SK-N-SH treated with all-trans-retinoic acid at 6 μM for 48 hours (cell line): ENCODE measurements around the gene RBM18.

Experiments
- ATAC-seq: fragments of 200-7000 bp; cut with Tn5 transposase; 3 replicates; pipeline ENCODE4 v1.9.1; 2020; ENCODE audit warnings: mild to moderate bottlenecking, moderate library complexity
- ARNTL ChIP-seq: fragments of 450-650 bp; formaldehyde crosslinking; IDR thresholded peaks from 2 replicates; pipeline ENCODE4 v1.5.0; 2020; ENCODE audit warnings: low read depth, mild to moderate bottlenecking, moderate library complexity, borderline replicate concordance
- BACH2 ChIP-seq: fragments of 250-450 bp; sonication (Bioruptor Pico); IDR thresholded peaks from 2 replicates; pipeline ENCODE4 v1.9.0; 2021; ENCODE audit warnings: mild to moderate bottlenecking, borderline replicate concordance
- CSDC2 ChIP-seq: fragments of 250-450 bp; sonication (Bioruptor Pico); IDR thresholded peaks from 2 replicates; pipeline ENCODE4 v1.5.0; 2020; ENCODE audit warnings: mild to moderate bottlenecking, moderate library complexity
- ESRRG ChIP-seq: fragments of 250-450 bp; sonication (Bioruptor Pico); IDR thresholded peaks from 2 replicates; pipeline ENCODE4 v1.6.1; 2021; ENCODE audit warnings: mild to moderate bottlenecking
- GLIS3 ChIP-seq: fragments of 250-450 bp; sonication (Bioruptor Pico); IDR thresholded peaks from 2 replicates; pipeline ENCODE4 v1.5.0; 2020; ENCODE audit warnings: mild to moderate bottlenecking, moderate library complexity
- ISL1 ChIP-seq: fragments of 250-450 bp; sonication (Bioruptor Pico); IDR thresholded peaks from 2 replicates; pipeline ENCODE4 v2.1.2; 2022; ENCODE audit warnings: mild to moderate bottlenecking, moderate library complexity
- OSR1 ChIP-seq: fragments of 250-450 bp; sonication (Bioruptor Pico); IDR thresholded peaks from 2 replicates; pipeline ENCODE4 v1.8.0; 2022; ENCODE audit warnings: moderate library complexity, mild to moderate bottlenecking, inconsistent platforms
- PPARA ChIP-seq: fragments of 250-450 bp; sonication (Bioruptor Pico); IDR thresholded peaks from 2 replicates; pipeline ENCODE4 v1.5.0; 2020; ENCODE audit warnings: mild to moderate bottlenecking, borderline replicate concordance
- RARB ChIP-seq: fragments of 250-450 bp; sonication (Bioruptor Pico); IDR thresholded peaks from 2 replicates; pipeline ENCODE4 v1.8.0; 2021; ENCODE audit warnings: mild to moderate bottlenecking, moderate library complexity
- SNAI2 ChIP-seq: fragments of 250-450 bp; sonication (Bioruptor Pico); IDR thresholded peaks from 2 replicates; pipeline ENCODE4 v1.5.0; 2020; ENCODE audit warnings: mild to moderate bottlenecking, moderate library complexity
- TCF4 ChIP-seq: fragments of 250-450 bp; sonication (Bioruptor Pico); IDR thresholded peaks from 2 replicates; pipeline ENCODE4 v1.8.0; 2021; ENCODE audit warnings: mild to moderate bottlenecking, moderate library complexity, borderline replicate concordance
- ZC3H10 ChIP-seq: fragments of 250-450 bp; sonication (Bioruptor Pico); IDR thresholded peaks from 2 replicates; pipeline ENCODE4 v1.5.1; 2021; ENCODE audit warnings: mild to moderate bottlenecking, moderate library complexity
- ZNF565 ChIP-seq: fragments of 450-650 bp; formaldehyde crosslinking; conservative IDR thresholded peaks from 2 replicates; pipeline ENCODE4 v1.5.0; 2020; ENCODE audit warnings: low read depth, mild to moderate bottlenecking, moderate library complexity
- ZNF70 ChIP-seq: fragments of 450-650 bp; formaldehyde crosslinking; IDR thresholded peaks from 2 replicates; pipeline ENCODE4 v1.5.0; 2020; ENCODE audit warnings: mild to moderate bottlenecking, moderate library complexity
- TF ChIP-seq, protein P1 (sequence below): fragments of 250-450 bp; sonication (Bioruptor Pico); IDR thresholded peaks from 2 replicates; pipeline ENCODE4 v1.5.0; 2020; ENCODE audit warnings: mild to moderate bottlenecking, moderate library complexity
- TF ChIP-seq, protein P2 (sequence below): fragments of 250-450 bp; sonication (Bioruptor Pico); IDR thresholded peaks from 2 replicates; pipeline ENCODE4 v1.5.1; 2021; ENCODE audit warnings: mild to moderate bottlenecking, moderate library complexity
- TF ChIP-seq, protein P3 (sequence below): fragments of 250-450 bp; sonication (Bioruptor Pico); IDR thresholded peaks from 2 replicates; pipeline ENCODE4 v1.8.0; 2020; ENCODE audit warnings: mild to moderate bottlenecking, moderate library complexity, borderline replicate concordance
- TF ChIP-seq, protein P4 (sequence below): fragments of 250-450 bp; sonication (Bioruptor Pico); IDR thresholded peaks from 2 replicates; pipeline ENCODE4 v1.8.0; 2021; ENCODE audit warnings: low read depth, mild to moderate bottlenecking, moderate library complexity, borderline replicate concordance

Gene RBM18

DNA sequence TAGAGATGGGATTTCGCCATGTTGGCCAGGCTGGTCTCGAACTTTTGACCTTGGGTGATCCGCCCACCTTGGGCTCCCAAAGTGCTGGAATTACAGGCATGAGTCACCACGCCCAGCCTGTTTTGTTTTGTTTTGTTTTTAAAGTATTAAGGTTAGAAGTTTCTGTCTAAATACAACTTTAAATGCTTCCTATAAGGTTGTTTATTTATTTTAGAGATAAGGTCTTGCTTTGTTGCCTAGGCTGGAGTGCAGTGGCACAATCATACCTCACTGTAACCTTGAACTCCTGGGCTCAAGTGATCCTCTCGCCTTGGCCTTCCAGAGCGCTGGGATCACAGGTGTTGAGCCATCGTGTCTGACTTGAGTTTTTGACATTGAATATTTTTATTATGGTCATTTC lies 11.5 kb upstream of the RBM18 start:
- ATAC-seq, result no peak
- TF ChIP-seq ZNF70 (no peak), OSR1 (CRISPR knock-in tag) (no peak), CSDC2 (CRISPR knock-in tag) (no peak), PPARA (CRISPR knock-in tag) (no peak), ZNF565 (no peak), GLIS3 (CRISPR knock-in tag) (no peak), BACH2 (CRISPR knock-in tag) (no peak), ARNTL (no peak), SNAI2 (CRISPR knock-in tag) (no peak), TCF4 (no peak), ESRRG (CRISPR knock-in tag) (no peak), ISL1 (no peak)
- TF ChIP-seq, protein P1, sequence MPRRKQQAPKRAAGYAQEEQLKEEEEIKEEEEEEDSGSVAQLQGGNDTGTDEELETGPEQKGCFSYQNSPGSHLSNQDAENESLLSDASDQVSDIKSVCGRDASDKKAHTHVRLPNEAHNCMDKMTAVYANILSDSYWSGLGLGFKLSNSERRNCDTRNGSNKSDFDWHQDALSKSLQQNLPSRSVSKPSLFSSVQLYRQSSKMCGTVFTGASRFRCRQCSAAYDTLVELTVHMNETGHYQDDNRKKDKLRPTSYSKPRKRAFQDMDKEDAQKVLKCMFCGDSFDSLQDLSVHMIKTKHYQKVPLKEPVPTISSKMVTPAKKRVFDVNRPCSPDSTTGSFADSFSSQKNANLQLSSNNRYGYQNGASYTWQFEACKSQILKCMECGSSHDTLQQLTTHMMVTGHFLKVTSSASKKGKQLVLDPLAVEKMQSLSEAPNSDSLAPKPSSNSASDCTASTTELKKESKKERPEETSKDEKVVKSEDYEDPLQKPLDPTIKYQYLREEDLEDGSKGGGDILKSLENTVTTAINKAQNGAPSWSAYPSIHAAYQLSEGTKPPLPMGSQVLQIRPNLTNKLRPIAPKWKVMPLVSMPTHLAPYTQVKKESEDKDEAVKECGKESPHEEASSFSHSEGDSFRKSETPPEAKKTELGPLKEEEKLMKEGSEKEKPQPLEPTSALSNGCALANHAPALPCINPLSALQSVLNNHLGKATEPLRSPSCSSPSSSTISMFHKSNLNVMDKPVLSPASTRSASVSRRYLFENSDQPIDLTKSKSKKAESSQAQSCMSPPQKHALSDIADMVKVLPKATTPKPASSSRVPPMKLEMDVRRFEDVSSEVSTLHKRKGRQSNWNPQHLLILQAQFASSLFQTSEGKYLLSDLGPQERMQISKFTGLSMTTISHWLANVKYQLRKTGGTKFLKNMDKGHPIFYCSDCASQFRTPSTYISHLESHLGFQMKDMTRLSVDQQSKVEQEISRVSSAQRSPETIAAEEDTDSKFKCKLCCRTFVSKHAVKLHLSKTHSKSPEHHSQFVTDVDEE (CRISPR knock-in tag), result no peak
- TF ChIP-seq, protein P2, sequence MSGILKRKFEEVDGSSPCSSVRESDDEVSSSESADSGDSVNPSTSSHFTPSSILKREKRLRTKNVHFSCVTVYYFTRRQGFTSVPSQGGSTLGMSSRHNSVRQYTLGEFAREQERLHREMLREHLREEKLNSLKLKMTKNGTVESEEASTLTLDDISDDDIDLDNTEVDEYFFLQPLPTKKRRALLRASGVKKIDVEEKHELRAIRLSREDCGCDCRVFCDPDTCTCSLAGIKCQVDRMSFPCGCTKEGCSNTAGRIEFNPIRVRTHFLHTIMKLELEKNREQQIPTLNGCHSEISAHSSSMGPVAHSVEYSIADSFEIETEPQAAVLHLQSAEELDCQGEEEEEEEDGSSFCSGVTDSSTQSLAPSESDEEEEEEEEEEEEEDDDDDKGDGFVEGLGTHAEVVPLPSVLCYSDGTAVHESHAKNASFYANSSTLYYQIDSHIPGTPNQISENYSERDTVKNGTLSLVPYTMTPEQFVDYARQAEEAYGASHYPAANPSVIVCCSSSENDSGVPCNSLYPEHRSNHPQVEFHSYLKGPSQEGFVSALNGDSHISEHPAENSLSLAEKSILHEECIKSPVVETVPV (CRISPR knock-in tag), result no peak
- TF ChIP-seq, protein P3, sequence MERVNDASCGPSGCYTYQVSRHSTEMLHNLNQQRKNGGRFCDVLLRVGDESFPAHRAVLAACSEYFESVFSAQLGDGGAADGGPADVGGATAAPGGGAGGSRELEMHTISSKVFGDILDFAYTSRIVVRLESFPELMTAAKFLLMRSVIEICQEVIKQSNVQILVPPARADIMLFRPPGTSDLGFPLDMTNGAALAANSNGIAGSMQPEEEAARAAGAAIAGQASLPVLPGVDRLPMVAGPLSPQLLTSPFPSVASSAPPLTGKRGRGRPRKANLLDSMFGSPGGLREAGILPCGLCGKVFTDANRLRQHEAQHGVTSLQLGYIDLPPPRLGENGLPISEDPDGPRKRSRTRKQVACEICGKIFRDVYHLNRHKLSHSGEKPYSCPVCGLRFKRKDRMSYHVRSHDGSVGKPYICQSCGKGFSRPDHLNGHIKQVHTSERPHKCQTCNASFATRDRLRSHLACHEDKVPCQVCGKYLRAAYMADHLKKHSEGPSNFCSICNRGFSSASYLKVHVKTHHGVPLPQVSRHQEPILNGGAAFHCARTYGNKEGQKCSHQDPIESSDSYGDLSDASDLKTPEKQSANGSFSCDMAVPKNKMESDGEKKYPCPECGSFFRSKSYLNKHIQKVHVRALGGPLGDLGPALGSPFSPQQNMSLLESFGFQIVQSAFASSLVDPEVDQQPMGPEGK (CRISPR knock-in tag), result no peak

DNA sequence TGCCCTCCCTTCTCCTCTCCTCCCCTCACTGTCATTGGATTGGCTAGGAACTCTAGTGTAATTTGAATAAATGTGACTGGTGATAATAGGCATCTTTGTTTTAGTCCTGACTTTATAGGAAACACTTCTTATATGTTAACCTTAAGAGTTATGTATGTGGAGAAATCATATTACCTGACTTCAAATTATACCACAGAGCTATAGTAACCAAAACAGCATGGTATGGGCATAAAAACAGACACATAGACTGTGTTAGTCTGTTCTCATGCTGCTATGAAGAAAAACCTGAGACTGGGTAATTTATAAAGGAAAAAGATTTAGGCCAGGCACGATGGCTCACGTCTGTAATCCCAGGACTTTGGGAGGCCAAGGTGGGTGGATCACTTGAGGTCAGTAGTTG lies 9.4 kb upstream of the RBM18 start:
- no peak for ATAC-seq
- no peak for TF ChIP-seq RARB (CRISPR knock-in tag)
- TF ChIP-seq, protein P4, sequence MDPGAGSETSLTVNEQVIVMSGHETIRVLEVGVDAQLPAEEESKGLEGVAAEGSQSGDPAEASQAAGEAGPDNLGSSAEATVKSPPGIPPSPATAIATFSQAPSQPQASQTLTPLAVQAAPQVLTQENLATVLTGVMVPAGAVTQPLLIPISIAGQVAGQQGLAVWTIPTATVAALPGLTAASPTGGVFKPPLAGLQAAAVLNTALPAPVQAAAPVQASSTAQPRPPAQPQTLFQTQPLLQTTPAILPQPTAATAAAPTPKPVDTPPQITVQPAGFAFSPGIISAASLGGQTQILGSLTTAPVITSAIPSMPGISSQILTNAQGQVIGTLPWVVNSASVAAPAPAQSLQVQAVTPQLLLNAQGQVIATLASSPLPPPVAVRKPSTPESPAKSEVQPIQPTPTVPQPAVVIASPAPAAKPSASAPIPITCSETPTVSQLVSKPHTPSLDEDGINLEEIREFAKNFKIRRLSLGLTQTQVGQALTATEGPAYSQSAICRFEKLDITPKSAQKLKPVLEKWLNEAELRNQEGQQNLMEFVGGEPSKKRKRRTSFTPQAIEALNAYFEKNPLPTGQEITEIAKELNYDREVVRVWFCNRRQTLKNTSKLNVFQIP (CRISPR knock-in tag), result no peak
- no peak for TF ChIP-seq ISL1
- TF ChIP-seq OSR1 (CRISPR knock-in tag), result no peak
- TF ChIP-seq PPARA (CRISPR knock-in tag), result no peak
- TF ChIP-seq, protein P3 (CRISPR knock-in tag), result no peak
- TF ChIP-seq ZC3H10 (CRISPR knock-in tag), result no peak
- TF ChIP-seq ZNF565, result no peak
- TF ChIP-seq, protein P2 (CRISPR knock-in tag), result no peak
- TF ChIP-seq, all 23 proteins: peak for 0
